SK-N-SH (cell line): ENCODE measurements around the gene CLIC5. TPM values are rescaled to one million over a fixed set of nuclear protein-coding genes. Genes with fewer than 3 reads are reported as not detected.

Experiments
- CTCF ChIA-PET: fragments of 300-600, 350-600 bp; formaldehyde crosslinking; extraction: SDS; loops from one replicate; lab custom pipeline; 2021; lab: Yijun Ruan, JAX
- POLR2A ChIA-PET: fragments of 350-600 bp; sonication (Branson Sonifier 250); formaldehyde crosslinking; extraction: SDS; loops from one replicate; lab custom pipeline; 2020; ENCODE audit warnings: antibody characterized with exemption, inconsistent platforms; lab: Yijun Ruan, JAX
- DNase-seq: peaks from one replicate; pipeline ENCODE4 v3.0.0; 2012
- H2AFZ ChIP-seq: fragments of 200-600 bp; sonication (generic); 2 replicates; pipeline ENCODE4 v1.8.1; 2016; ENCODE audit warnings: antibody characterized with exemption, mild to moderate bottlenecking, low read depth
- H3F3A ChIP-seq: fragments of 200-600 bp; sonication (generic); replicated peaks from 2 replicates; pipeline ENCODE3; 2016; ENCODE audit warnings: antibody characterized with exemption, mild to moderate bottlenecking; ENCODE audit not compliant: insufficient read depth
- H3K27ac ChIP-seq, 2 experiments: fragments of 200-500 bp in 1 of 2; fragments of 200-600 bp in 1 of 2; sonication (Bioruptor generic) in 1 of 2; sonication (generic), shearing (Covaris generic) in 1 of 2; 2 replicates each; pipeline versions ENCODE4 v1.5.1 to v1.6.1; 2014 to 2016; ENCODE audit warnings: low read depth in 2 of 2, inconsistent platforms in 1 of 2, low read length in 1 of 2, mild to moderate bottlenecking in 1 of 2, mixed read lengths in 1 of 2
- H3K27me3 ChIP-seq: fragments of 200-600 bp; sonication (generic), shearing (Covaris generic); 2 replicates; pipeline ENCODE4 v1.6.1; 2016; ENCODE audit warnings: mixed run types; ENCODE audit not compliant: insufficient read depth
- H3K36me3 ChIP-seq, 2 experiments: fragments of 200-500 bp in 1 of 2; fragments of 200-600 bp in 1 of 2; sonication (Bioruptor generic) in 1 of 2; sonication (generic) in 1 of 2; replicated peaks in 1 of 2; 2 replicates each; pipeline versions ENCODE3 to v1.5.1; 2014 to 2016; ENCODE audit warnings: low read length in 1 of 2, mild to moderate bottlenecking in 1 of 2; ENCODE audit not compliant: insufficient read depth in 2 of 2, control insufficient read depth in 1 of 2
- H3K4me1 ChIP-seq, 2 experiments: fragments of 200-500 bp in 1 of 2; fragments of 200-600 bp in 1 of 2; sonication (Bioruptor generic) in 1 of 2; sonication (generic), shearing (Covaris generic) in 1 of 2; 2 replicates each; pipeline versions ENCODE4 v1.5.1 to v1.6.1; 2014 to 2016; ENCODE audit warnings: low read depth in 1 of 2, low read length in 1 of 2, mixed run types in 1 of 2; ENCODE audit not compliant: insufficient read depth in 2 of 2, control insufficient read depth in 1 of 2
- H3K4me2 ChIP-seq: fragments of 200-600 bp; sonication (generic), shearing (Covaris generic); 2 replicates; pipeline ENCODE4 v1.6.1; 2017; ENCODE audit warnings: mixed run types
- H3K4me3 ChIP-seq, 2 experiments: fragments of 200-500 bp in 1 of 2; fragments of 200-600 bp in 1 of 2; sonication (Bioruptor generic) in 1 of 2; sonication (generic), shearing (Covaris generic) in 1 of 2; 2 replicates each; pipeline versions ENCODE4 v1.5.1 to v1.8.1; 2014 to 2016; ENCODE audit warnings: low read depth in 2 of 2, inconsistent platforms in 1 of 2, low read length in 1 of 2, mild to moderate bottlenecking in 1 of 2, mixed read lengths in 1 of 2, moderate library complexity in 1 of 2
- H3K79me2 ChIP-seq: fragments of 200-600 bp; sonication (generic); 2 replicates; pipeline ENCODE4 v1.8.1; 2017; ENCODE audit warnings: mild to moderate bottlenecking; ENCODE audit not compliant: insufficient read depth
- H3K9ac ChIP-seq: fragments of 200-600 bp; sonication (generic); 2 replicates; pipeline ENCODE4 v1.6.1; 2017; ENCODE audit warnings: mixed run types
- H3K9me2 ChIP-seq: fragments of 200-600 bp; sonication (generic); 2 replicates; pipeline ENCODE4 v1.6.1; 2017; ENCODE audit warnings: mixed run types
- H3K9me3 ChIP-seq: fragments of 200-600 bp; sonication (generic); 2 replicates; pipeline ENCODE4 v1.6.1; 2017; ENCODE audit warnings: mixed run types, mild to moderate bottlenecking, moderate library complexity
- H4K20me1 ChIP-seq: fragments of 200-600 bp; sonication (generic); 2 replicates; pipeline ENCODE4 v1.6.1; 2017; ENCODE audit warnings: mild to moderate bottlenecking, mixed run types; ENCODE audit not compliant: insufficient read depth
- CHD2 ChIP-seq: fragments of 150-350 bp; IDR thresholded peaks from 2 replicates; pipeline ENCODE4 v1.6.1; 2018; ENCODE audit warnings: low read length; ENCODE audit not compliant: partially characterized antibody
- EP300 ChIP-seq, 2 experiments: IDR thresholded peaks; 2 replicates each; pipeline versions ENCODE4 v1.4.0 to v1.6.1; 2012; ENCODE audit warnings: borderline replicate concordance in 1 of 2, low read depth in 1 of 2, low read length in 1 of 2
- FOSL2 ChIP-seq: IDR thresholded peaks from 2 replicates; pipeline ENCODE4 v1.4.0; 2012; ENCODE audit warnings: low read depth, mild to moderate bottlenecking, moderate library complexity, borderline replicate concordance
- FOXJ3 ChIP-seq: sonication (generic); formaldehyde crosslinking; IDR thresholded peaks from 2 replicates; pipeline ENCODE4 v1.5.1; 2020; ENCODE audit warnings: mild to moderate bottlenecking, missing genetic modification reagents
- GATA2 ChIP-seq: sonication (generic); formaldehyde crosslinking; IDR thresholded peaks from 2 replicates; pipeline ENCODE4 v1.5.0; 2020; ENCODE audit warnings: mild to moderate bottlenecking, missing genetic modification reagents
- MEF2A ChIP-seq: IDR thresholded peaks from 2 replicates; pipeline ENCODE4 v1.4.0; 2012; ENCODE audit warnings: low read depth, borderline replicate concordance
- NFIC ChIP-seq: IDR thresholded peaks from 2 replicates; pipeline ENCODE4 v1.4.0; 2012; ENCODE audit warnings: borderline replicate concordance
- POLR2AphosphoS5 ChIP-seq: IDR thresholded peaks from 2 replicates; pipeline ENCODE4 v1.6.1; 2012; ENCODE audit warnings: low read depth, low read length
- RAD21 ChIP-seq: IDR thresholded peaks from 2 replicates; pipeline ENCODE4 v1.6.1; 2012; ENCODE audit warnings: mild to moderate bottlenecking, low read length
- WGBS: methylation state at CpG from one replicate; pipeline ENCODE4 v1.1.6; 2017; ENCODE audit warnings: low lambda C conversion rate; 5-methylcytosine and 5-hydroxymethylcytosine counted together
- polyA plus RNA-seq, 3 experiments: library from polyadenylated mRNA; depleted of rRNA; stranded (reverse); fragments of >200 nt; gene quantifications; 2 replicates each; pipeline ENCODE4 v1.2.3, GENCODE V29; 2012
- TF ChIP-seq, protein P1 (sequence below): IDR thresholded peaks from 2 replicates; pipeline ENCODE4 v1.4.0; 2012; ENCODE audit warnings: low read depth, borderline replicate concordance
- TF ChIP-seq, protein P2 (sequence below): fragments of 150-350 bp; IDR thresholded peaks from 2 replicates; pipeline ENCODE4 v1.6.1; 2017; ENCODE audit warnings: antibody characterized with exemption, low read length, low read depth, borderline replicate concordance
- TF ChIP-seq, protein P3 (sequence below): fragments of 200-600 bp; sonication (generic); IDR thresholded peaks from 2 replicates; pipeline ENCODE4 v1.6.1; 2017; ENCODE audit warnings: antibody characterized with exemption, mild to moderate bottlenecking, moderate library complexity
- TF ChIP-seq, protein P4 (sequence below): IDR thresholded peaks from 2 replicates; pipeline ENCODE4 v1.6.1; 2012; ENCODE audit warnings: mild to moderate bottlenecking, low read depth, low read length, moderate library complexity
- TF ChIP-seq, protein P5 (sequence below): IDR thresholded peaks from 2 replicates; pipeline ENCODE4 v1.4.0; 2012; ENCODE audit warnings: low read depth

CLIC5 gene
- polyA plus RNA-seq, 1 of the 3 experiments (the other 2 are of a cell fraction), result 0.03 TPM

DNA sequence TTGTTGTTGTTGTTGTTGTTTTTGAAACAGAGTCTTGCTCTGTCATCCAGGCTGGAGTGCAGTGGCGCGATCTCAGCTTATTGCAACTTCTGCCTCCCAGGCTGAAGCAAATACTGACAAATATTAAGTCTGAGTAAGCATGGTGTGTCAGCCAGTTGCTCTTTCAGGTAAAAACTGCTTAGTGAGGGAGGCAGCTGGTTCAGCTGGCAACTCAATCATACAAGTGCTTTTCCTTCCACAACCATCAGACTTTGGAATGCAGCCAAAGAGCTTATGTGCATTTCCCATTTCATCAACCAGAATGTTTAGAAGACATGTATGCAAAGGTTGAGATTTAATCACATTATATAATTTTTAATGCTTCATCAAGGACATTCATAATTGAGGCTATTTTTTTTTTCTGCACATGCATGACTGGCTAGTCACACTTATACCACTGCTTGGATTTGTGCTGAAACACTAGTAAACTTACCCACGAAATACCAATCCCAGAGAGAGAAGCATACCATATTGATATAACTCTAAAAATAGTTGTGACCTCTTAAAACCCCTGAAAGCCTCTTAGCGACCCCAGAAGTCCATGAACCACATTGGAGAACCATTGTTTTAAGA lies 56.0 kb downstream of the CLIC5 start:
- H3K4me1 ChIP-seq, result no peaks in the 10 kb centered on the region
- peaks cover 35% of the 10 kb centered on the region for H3K27me3 ChIP-seq
- no peak overlapping the region for H2AFZ ChIP-seq
- no peaks in the 10 kb centered on the region for H4K20me1 ChIP-seq
- H3K79me2 ChIP-seq, result no peaks in the 10 kb centered on the region
- H3K4me3 ChIP-seq, result no peak overlapping the region
- ChIA-PET POLR2A (no interaction called here), CTCF (interaction anchor here (1.1 kb wide), 1 partner anchor 131 kb away, joined by 3 read pairs; no protein-coding TSS in a partner anchor)
- no peaks in the 10 kb centered on the region for H3K36me3 ChIP-seq
- H3K9ac ChIP-seq, result no peak overlapping the region
- no peak overlapping the region for H3K27ac ChIP-seq
- no peak overlapping the region for H3K4me2 ChIP-seq
- H3F3A ChIP-seq, result no peaks in the 10 kb centered on the region
- 36% methylated on average over 4 of the region's 4 CpGs for WGBS
- no peaks in the 10 kb centered on the region for H3K9me3 ChIP-seq
- DNase-seq, result no peak
- no peaks in the 10 kb centered on the region for H3K9me2 ChIP-seq
- TF ChIP-seq NFIC (no peak), MEF2A (no peak), RAD21 (no peak), FOSL2 (no peak), GATA2 (CRISPR knock-in tag) (no peak), EP300 (IDR thresholded peaks at IDR 0.05; ENCODE audit: borderline replicate concordance in 1 of 2, low read depth in 1 of 2, low read length in 1 of 2) (no peak), CHD2 (no peak), FOXJ3 (no peak), POLR2AphosphoS5 (no peak)
- TF ChIP-seq, protein P1, sequence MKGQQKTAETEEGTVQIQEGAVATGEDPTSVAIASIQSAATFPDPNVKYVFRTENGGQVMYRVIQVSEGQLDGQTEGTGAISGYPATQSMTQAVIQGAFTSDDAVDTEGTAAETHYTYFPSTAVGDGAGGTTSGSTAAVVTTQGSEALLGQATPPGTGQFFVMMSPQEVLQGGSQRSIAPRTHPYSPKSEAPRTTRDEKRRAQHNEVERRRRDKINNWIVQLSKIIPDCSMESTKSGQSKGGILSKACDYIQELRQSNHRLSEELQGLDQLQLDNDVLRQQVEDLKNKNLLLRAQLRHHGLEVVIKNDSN, result no peak
- TF ChIP-seq, protein P2, sequence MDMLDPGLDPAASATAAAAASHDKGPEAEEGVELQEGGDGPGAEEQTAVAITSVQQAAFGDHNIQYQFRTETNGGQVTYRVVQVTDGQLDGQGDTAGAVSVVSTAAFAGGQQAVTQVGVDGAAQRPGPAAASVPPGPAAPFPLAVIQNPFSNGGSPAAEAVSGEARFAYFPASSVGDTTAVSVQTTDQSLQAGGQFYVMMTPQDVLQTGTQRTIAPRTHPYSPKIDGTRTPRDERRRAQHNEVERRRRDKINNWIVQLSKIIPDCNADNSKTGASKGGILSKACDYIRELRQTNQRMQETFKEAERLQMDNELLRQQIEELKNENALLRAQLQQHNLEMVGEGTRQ, result no peak
- TF ChIP-seq, protein P3, sequence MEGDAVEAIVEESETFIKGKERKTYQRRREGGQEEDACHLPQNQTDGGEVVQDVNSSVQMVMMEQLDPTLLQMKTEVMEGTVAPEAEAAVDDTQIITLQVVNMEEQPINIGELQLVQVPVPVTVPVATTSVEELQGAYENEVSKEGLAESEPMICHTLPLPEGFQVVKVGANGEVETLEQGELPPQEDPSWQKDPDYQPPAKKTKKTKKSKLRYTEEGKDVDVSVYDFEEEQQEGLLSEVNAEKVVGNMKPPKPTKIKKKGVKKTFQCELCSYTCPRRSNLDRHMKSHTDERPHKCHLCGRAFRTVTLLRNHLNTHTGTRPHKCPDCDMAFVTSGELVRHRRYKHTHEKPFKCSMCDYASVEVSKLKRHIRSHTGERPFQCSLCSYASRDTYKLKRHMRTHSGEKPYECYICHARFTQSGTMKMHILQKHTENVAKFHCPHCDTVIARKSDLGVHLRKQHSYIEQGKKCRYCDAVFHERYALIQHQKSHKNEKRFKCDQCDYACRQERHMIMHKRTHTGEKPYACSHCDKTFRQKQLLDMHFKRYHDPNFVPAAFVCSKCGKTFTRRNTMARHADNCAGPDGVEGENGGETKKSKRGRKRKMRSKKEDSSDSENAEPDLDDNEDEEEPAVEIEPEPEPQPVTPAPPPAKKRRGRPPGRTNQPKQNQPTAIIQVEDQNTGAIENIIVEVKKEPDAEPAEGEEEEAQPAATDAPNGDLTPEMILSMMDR, result no peak
- TF ChIP-seq, protein P4, sequence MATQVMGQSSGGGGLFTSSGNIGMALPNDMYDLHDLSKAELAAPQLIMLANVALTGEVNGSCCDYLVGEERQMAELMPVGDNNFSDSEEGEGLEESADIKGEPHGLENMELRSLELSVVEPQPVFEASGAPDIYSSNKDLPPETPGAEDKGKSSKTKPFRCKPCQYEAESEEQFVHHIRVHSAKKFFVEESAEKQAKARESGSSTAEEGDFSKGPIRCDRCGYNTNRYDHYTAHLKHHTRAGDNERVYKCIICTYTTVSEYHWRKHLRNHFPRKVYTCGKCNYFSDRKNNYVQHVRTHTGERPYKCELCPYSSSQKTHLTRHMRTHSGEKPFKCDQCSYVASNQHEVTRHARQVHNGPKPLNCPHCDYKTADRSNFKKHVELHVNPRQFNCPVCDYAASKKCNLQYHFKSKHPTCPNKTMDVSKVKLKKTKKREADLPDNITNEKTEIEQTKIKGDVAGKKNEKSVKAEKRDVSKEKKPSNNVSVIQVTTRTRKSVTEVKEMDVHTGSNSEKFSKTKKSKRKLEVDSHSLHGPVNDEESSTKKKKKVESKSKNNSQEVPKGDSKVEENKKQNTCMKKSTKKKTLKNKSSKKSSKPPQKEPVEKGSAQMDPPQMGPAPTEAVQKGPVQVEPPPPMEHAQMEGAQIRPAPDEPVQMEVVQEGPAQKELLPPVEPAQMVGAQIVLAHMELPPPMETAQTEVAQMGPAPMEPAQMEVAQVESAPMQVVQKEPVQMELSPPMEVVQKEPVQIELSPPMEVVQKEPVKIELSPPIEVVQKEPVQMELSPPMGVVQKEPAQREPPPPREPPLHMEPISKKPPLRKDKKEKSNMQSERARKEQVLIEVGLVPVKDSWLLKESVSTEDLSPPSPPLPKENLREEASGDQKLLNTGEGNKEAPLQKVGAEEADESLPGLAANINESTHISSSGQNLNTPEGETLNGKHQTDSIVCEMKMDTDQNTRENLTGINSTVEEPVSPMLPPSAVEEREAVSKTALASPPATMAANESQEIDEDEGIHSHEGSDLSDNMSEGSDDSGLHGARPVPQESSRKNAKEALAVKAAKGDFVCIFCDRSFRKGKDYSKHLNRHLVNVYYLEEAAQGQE, result no peak
- TF ChIP-seq, protein P5, sequence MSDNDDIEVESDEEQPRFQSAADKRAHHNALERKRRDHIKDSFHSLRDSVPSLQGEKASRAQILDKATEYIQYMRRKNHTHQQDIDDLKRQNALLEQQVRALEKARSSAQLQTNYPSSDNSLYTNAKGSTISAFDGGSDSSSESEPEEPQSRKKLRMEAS, result no peak
